GM12801 (cell line): ENCODE results near the gene IL11RA.

ENCODE experiments used
- TF ChIP-seq, protein P1 (sequence below): IDR thresholded peaks from one replicate; pipeline ENCODE4 v1.5.1; 2011; ENCODE audit warnings: control low read depth; ENCODE audit not compliant: insufficient read length; ENCODE audit errors: extremely low read depth

IL11RA gene

DNA sequence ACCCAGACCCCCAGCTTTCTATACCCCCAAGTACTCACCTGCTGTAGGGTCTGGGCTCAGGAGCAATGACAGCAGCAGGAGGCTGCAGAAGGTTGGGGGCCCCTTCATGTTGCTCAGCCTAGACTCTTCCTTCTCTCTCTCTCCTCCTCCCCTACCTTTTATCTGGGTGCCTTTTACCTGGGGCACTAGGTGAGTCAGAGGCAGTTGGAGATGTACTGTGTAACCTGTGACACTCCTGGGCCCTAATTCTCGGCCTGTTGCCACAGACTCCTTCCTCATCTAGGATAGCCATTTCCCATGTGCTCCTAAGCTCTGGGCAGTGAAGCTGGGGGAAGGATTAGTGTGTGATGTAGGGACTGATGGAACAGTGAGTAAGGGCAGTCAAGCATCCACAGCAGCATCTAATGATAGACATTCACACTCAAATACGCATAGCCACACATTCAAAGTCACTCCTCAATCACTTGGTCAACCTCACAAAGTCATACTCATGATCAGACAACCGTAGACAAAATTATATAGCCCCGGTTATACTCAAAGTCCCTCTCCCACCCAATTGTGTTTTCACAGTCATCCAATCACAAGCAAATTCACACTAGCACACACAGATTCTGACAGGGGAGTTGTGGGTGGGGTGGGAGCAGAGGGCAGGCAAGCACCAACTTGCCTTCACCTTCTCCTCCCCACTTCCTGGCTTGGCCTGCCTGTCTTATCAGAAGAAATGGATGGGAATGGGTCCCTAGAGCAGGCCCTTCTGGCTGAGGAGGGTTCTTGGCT is 10.7 kb downstream of the IL11RA start, which contains the start of gene CCL27:
Gene CCL27 (minus strand): TSS at position 132 of the 777 bp plus-strand sequence. CDS start 24 bp downstream, at position 108.
- TF ChIP-seq, protein P1, sequence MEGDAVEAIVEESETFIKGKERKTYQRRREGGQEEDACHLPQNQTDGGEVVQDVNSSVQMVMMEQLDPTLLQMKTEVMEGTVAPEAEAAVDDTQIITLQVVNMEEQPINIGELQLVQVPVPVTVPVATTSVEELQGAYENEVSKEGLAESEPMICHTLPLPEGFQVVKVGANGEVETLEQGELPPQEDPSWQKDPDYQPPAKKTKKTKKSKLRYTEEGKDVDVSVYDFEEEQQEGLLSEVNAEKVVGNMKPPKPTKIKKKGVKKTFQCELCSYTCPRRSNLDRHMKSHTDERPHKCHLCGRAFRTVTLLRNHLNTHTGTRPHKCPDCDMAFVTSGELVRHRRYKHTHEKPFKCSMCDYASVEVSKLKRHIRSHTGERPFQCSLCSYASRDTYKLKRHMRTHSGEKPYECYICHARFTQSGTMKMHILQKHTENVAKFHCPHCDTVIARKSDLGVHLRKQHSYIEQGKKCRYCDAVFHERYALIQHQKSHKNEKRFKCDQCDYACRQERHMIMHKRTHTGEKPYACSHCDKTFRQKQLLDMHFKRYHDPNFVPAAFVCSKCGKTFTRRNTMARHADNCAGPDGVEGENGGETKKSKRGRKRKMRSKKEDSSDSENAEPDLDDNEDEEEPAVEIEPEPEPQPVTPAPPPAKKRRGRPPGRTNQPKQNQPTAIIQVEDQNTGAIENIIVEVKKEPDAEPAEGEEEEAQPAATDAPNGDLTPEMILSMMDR: no peak

DNA sequence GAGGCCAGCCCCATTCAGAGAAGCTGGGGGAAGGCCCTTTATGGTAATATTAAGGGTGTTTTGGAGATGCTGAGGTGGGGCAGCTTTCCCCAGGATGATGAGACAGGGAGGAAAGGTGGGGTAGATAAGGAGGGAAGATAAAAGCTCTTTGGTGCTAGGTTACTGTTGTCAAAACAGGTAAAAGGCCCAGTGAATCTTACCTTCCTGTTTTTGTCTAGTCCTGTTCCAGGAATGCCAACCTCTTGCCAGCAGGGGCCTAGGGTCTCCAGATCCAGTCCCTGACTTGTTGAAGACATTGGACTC is 11.3 kb downstream of the IL11RA start:
- TF ChIP-seq, protein P1: no peak

DNA sequence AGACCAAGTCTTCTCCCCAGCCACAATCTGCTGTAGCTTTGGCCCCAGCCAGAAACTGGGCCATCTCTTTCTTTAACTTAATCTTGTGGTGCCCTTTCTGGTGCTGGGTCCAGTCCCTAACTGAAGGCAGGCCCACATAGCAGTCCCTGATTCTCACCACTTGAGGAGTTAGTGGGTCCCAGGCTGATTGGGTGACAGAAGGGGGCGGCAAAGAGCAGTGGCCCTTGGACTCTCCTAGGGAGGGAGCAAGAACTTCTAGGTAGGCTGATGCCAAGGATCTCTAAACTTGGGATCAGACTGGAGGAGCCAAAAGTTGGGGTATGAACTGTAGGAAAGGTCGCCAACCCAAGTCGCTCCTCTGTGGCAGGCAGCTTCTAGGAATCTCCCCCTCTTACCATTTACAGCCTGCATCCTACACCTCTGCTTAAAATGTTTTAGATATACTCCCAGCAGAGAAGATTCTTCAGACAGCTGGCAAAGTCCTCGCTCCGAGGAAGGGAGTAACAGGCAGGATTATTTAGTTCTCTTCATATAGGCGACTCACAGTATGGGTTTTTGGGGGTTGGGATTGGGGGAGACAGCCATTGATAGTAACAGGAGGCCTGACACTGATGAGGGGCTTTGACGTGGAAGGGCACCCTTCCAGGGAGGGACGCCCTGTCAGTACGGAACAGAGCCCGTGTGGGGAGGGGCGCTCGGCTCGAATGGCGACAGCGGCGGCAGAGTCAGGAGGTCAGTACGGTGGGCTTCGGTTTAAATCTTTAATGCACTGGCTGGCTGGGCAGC is 12.5 kb downstream of the IL11RA start:
- TF ChIP-seq, protein P1: no peak

DNA sequence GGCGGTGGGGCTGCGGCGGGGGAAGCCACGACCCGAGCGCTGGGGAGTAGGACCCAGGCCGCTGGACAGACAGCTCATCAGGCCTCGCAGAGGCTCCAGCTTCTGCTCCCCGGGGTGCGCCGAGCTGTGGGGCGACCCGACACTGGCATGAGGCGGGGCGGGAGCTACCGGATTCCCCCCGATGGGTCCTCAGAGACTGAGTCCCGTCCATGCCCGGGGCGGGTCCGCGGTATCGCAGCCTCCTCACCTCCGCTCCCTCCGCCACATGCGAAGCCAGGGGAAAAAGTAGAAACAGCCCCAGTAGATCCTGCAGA is 13.0 kb downstream of the IL11RA start:
- TF ChIP-seq, protein P1: no peak

DNA sequence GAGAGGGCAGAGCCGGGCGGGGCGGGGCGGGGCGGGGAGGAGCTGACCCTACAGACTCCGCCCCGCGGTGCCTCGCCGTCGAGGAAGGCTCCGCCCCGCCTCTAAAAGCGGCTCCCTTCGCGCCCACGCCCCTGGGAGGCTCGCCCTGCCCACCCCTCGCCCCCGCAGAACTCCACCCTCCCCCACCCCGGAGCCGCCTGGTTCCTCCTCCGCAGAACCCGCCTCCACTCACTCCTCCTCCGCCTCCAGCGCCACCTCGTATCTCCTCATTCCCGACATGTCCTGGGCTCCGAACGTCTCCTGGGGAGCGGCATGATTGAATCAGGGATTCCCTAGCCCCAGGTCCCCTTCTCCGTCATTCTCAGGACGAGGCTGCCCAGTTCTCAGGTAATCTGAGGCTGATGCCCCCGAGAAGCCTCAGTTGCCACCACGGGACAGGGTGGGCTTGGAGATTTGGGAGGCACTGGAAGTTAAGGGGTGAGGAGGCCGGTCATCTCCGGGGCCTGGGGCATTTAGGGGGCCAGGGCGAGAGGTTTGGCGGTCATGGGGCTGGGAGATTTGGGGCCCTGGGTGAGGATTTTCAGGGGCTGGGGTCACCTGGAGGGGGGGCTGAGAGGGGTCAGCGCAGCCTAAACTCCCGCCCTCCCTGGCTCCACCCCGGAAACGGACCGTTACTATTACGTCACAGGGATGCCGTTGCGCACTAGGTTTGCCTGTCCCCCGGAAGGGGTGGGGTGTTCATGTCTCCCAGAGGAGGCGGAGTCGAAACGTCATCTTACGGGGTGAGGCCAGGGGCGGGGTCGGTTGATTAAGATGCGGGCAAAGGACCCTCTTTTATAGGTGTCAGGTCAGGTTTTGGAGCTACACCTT is 13.6 kb downstream of the IL11RA start:
- TF ChIP-seq, protein P1: no peak

DNA sequence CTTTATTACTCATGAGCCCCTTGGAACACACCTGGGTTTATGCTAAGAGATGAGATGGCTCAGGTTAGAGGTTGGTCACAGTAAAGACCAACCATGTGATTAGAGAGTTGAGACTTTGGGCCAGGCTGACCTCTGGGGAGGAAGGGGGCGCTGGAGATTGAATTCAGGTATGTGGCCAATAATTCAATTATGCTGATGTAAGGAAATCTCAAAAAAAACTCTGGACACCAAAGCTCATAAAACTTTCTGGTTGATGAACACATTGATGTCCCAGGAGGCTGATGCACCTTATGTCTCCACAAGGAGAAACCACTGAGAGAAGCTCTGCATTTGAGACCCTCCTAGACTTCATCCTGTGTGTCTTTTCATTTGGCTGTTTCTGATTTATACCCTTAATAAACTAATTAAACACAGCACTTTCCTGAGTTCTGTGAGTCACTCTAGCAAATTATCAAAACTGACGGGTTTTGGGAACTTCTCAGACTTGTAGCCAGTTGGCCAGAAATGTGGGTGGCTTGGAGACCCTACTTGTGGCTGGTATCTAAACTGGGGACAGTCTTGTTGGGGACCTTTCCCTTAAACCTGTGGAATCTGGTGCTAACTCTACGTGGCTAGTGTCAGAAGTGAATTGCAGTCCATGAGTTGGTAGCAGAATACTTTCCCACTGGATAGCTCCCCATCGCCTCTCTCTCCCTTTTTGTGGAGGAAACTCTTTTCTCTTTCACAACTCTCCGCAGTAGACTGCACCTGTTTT is 18.0 kb downstream of the IL11RA start:
- TF ChIP-seq, protein P1: no peak
